ENCODE data around the gene RNU7-1.

GRCh38 chr12:6982532-6982931 lies 38.9 kb downstream of the RNU7-1 start:
- TF ChIP-seq CTCF (IDR thresholded peaks at IDR 0.05) (no peak), EZH2 (IDR thresholded peaks at IDR 0.05; ENCODE audit: borderline replicate concordance, insufficient read depth, low read depth, low read length, poor library complexity, severe bottlenecking) (no peak)

All from B cell (primary cell).